NB4 (cell line): ENCODE results near the gene ATN1.

Experiments
- CTCF ChIP-seq: IDR thresholded peaks from one replicate; pipeline ENCODE4 v1.5.1; 2012; ENCODE audit warnings: low read depth, low read length
- MAX ChIP-seq: IDR thresholded peaks from 2 replicates; pipeline ENCODE4 v1.6.1; 2011; ENCODE audit warnings: low read depth, low read length
- MYC ChIP-seq: IDR thresholded peaks from 2 replicates; pipeline ENCODE4 v1.6.1; 2011; ENCODE audit warnings: low read depth, low read length
- POLR2A ChIP-seq: IDR thresholded peaks from 2 replicates; pipeline ENCODE4 v1.6.1; 2011; ENCODE audit warnings: mild to moderate bottlenecking; ENCODE audit not compliant: insufficient read length; ENCODE audit errors: extremely low read depth

- TF ChIP-seq CTCF: no peak
- no peak for TF ChIP-seq POLR2A
- TF ChIP-seq MAX: no peak
- TF ChIP-seq MYC: no peak
Measured at GRCh38 chr12:6914947-6915788, 12.6 kb upstream of the ATN1 start.
